Kidney epithelial cell (primary cell): ENCODE measurements around the gene FREM3. TPM values are rescaled to one million over a fixed set of nuclear protein-coding genes. Genes with fewer than 3 reads are reported as not detected.

Experiments
- DNase-seq: peaks from one replicate; pipeline ENCODE4 v3.0.0-alpha.2; 2010; ENCODE audit warnings: low read depth
- H3K27me3 ChIP-seq: 2 replicates; pipeline ENCODE4 v1.6.0; 2011; ENCODE audit warnings: low read length; ENCODE audit not compliant: control insufficient read depth, insufficient read depth
- H3K36me3 ChIP-seq: 2 replicates; pipeline ENCODE4 v1.5.1; 2011; ENCODE audit warnings: low read length; ENCODE audit not compliant: control insufficient read depth, insufficient read depth
- H3K4me3 ChIP-seq: 2 replicates; pipeline ENCODE4 v1.5.1; 2011; ENCODE audit warnings: low read depth, mild to moderate bottlenecking, control low read depth, low read length
- total RNA-seq: library from RNA; depleted of rRNA; stranded (reverse); fragments of >200 nt; gene quantifications from 2 replicates; pipeline ENCODE4 v1.2.3, GENCODE V29; 2015
- TF ChIP-seq, protein P1 (sequence below): IDR thresholded peaks from 2 replicates; pipeline ENCODE4 v1.5.1; 2011; ENCODE audit warnings: mild to moderate bottlenecking, moderate library complexity, low read length, control low read depth, inconsistent platforms; ENCODE audit not compliant: insufficient read depth, poor library complexity, severe bottlenecking

The FREM3 gene
- total RNA-seq, 1 donor from 2014 or later = not detected

DNA sequence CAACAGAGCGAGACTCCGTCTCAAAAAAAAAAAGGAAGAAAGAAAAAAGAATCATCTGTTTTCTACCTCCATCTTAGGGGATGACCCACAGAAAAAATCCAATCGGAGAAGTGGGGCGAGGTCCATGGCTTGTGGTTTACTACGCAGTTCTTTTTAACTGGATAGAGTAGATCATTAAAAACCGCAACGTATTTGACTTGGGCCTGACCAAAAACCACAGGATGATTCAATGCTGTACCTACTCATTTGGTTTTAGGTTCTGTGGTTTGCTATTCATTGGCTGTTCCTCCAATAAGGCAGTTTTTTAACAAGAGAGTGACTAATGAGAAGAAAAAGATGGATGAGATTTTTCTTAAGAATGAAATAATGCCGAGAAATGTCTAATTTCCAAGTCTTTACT is 83.7 kb downstream of the FREM3 start:
- peak; percentile 41 for DNase-seq
- TF ChIP-seq, protein P1, sequence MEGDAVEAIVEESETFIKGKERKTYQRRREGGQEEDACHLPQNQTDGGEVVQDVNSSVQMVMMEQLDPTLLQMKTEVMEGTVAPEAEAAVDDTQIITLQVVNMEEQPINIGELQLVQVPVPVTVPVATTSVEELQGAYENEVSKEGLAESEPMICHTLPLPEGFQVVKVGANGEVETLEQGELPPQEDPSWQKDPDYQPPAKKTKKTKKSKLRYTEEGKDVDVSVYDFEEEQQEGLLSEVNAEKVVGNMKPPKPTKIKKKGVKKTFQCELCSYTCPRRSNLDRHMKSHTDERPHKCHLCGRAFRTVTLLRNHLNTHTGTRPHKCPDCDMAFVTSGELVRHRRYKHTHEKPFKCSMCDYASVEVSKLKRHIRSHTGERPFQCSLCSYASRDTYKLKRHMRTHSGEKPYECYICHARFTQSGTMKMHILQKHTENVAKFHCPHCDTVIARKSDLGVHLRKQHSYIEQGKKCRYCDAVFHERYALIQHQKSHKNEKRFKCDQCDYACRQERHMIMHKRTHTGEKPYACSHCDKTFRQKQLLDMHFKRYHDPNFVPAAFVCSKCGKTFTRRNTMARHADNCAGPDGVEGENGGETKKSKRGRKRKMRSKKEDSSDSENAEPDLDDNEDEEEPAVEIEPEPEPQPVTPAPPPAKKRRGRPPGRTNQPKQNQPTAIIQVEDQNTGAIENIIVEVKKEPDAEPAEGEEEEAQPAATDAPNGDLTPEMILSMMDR = no peak
- no peak overlapping the region for H3K4me3 ChIP-seq
- peaks cover 6% of the 10 kb centered on the region for H3K27me3 ChIP-seq
- H3K36me3 ChIP-seq = no peaks in the 10 kb centered on the region

DNA sequence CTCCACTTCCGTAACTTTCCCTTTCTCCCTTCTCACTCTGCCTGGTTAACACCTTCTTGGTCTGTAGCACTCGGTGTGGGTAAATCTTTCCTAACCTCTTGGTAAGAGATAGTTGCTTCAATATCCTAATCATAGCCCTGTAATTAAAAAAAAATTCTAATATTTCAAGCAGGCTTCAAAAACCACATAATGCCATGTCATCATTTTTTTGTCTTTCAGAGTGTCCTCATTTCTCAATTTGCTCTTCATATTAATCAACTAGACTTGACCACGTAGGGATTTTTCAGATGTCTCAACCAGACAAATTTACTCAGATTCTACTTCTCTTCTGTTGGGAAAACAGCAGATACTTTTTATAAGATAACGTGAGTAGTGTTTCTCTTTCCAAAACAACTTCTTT is 91.0 kb downstream of the FREM3 start:
- no peak overlapping the region for H3K4me3 ChIP-seq
- TF ChIP-seq, protein P1 = no peak
- DNase-seq = no peak
- H3K27me3 ChIP-seq = peaks cover 2% of the 10 kb centered on the region
- no peaks in the 10 kb centered on the region for H3K36me3 ChIP-seq

DNA sequence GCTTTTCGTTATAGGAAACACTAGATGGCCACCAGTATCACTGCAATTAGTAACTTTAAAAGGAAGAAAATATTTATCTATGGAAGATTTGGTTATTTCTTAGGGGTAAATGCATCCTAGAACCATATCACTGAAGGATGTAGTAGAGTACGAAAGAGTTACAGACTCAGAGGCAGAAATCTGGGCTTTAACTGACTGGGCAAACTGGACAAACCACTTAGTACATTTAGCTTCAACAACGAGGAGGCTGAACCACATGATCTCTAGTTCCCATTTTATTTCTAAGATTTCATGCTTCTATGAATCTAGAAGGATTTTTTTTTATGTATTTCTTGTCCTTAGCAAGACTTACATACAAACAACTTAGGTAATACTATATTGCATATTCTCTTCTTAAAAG is 94.0 kb downstream of the FREM3 start:
- TF ChIP-seq, protein P1 = no peak

DNA sequence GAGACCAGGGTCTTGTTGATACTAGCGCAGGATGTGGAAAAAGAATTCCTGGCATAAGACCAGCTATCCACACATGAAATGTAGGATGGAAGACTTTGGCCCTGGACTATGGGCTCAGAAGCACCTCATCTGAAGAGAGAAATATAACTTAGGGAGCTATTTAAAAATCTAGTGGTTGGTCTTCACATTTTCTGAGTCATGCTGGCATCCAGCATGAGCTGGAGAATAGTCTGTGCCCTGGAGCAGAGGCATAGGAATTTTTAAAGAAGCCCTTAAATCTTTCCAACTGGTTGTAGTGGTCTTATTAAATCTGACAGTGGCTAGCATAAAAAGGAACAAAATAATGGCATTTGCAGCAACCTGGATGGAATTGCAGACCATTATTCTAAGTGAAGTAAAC is 100.6 kb downstream of the FREM3 start:
- H3K4me3 ChIP-seq = no peak overlapping the region
- DNase-seq = no peak
- TF ChIP-seq, protein P1 = no peak
- H3K27me3 ChIP-seq = no peaks in the 10 kb centered on the region
- H3K36me3 ChIP-seq = no peaks in the 10 kb centered on the region

More for the DNA sequence above, 94.0 kb downstream of the FREM3 start:
- Histone ChIP-seq H3K4me3 (no peak overlapping the region), H3K36me3 (no peaks in the 10 kb centered on the region), H3K27me3 (peaks cover 2% of the 10 kb centered on the region)
- no peak for DNase-seq

DNA sequence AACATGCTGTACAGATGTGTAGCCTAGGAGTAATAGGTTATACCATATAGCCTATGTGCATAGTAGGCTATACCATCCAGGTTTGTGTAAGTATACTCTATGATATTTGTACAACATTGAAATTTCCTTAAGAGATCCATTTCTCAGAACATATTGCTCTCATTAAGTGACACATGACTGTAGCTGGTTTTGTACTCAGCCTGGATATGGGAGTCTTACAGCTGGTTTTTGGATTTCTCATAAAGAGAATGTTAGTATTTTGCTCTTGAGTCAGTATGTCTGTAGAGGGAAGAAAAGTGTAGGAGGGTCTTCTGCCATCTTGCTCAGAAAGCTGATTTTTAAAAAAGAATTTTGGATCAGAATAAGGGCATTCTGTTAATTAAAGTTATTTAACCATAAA is 101.7 kb downstream of the FREM3 start:
- TF ChIP-seq, protein P1 = no peak
- Histone ChIP-seq H3K4me3 (no peak overlapping the region), H3K27me3 (no peaks in the 10 kb centered on the region), H3K36me3 (no peaks in the 10 kb centered on the region)
- no peak for DNase-seq

DNA sequence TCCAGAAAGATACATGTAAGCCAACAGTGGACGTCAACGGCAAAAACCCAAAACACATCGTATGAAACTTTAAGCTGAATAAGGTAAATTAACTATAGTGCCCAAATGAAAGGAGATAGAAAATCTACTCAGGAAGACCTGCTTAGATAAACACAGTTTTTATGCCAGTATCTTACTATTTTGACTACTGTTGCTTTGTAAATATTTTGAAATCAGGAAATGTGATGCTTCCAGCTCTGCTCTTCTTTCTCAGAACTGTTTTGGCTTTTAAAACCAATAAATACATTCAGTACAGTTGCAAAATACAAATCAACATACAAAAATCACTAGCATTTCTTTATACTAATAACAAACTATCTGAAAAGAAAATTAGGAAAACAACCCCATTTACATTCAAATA is 103.2 kb downstream of the FREM3 start:
- DNase-seq = no peak
- TF ChIP-seq, protein P1 = no peak
- H3K4me3 ChIP-seq = no peak overlapping the region
- H3K36me3 ChIP-seq = no peaks in the 10 kb centered on the region
- H3K27me3 ChIP-seq = no peaks in the 10 kb centered on the region
